Stimulated activated CD4-positive, alpha-beta T cell treated with anti-CD3 and anti-CD28 coated beads, Interleukin-4, amount 100 ng/mL, for 48 hours (primary cell): Measurements from ENCODE around the gene FOSL1.
A peak's percentile ranks its signal among the peaks of the same experiment; 100 is the strongest.

Source experiments
- DNase-seq, 2 donors: peaks; one replicate each; pipeline ENCODE4 v3.0.0-alpha.2; 2020; ENCODE audit warnings: low read depth in 2 of 2

FOSL1 gene

DNA sequence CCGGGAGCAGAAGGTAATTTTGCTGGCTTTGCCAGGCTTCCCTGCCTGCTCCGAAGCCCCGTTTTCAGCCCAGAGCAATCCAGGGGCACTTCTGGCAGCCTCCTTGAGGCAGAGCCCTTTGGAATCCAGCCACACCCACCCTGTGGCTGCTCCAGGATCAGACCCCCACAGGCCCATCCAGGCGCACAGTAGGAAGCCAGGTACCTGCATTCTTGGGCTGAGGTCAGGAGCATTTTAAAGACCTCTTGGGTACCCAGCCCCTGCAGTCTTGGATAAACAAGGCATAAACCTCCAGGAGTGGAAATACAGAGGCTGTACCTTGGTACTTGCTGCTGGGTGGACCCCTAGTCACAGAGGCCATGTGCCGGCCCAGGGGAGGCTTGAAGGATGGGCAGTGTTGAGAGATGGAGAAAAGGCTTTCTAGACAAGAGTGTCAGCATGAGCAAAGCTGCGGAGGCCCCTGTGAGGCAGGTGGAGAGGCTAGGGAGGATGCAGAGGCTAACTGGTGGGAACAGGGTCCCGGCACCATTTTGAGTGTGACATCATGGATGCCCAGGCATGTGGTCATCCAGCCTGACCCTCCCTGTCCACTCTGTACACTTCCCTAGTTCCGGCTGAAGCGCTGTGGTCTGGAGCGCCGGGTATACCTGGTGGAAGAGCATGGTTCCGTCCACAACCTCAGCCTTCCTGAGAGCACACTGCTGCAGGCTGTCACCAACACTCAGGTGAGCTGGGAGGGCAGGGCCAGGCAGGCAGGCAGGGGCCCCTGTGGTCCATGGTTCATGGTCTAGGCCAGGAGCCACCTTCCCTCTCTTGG lies 36.1 kb downstream of the FOSL1 start:
- no peak for DNase-seq

DNA sequence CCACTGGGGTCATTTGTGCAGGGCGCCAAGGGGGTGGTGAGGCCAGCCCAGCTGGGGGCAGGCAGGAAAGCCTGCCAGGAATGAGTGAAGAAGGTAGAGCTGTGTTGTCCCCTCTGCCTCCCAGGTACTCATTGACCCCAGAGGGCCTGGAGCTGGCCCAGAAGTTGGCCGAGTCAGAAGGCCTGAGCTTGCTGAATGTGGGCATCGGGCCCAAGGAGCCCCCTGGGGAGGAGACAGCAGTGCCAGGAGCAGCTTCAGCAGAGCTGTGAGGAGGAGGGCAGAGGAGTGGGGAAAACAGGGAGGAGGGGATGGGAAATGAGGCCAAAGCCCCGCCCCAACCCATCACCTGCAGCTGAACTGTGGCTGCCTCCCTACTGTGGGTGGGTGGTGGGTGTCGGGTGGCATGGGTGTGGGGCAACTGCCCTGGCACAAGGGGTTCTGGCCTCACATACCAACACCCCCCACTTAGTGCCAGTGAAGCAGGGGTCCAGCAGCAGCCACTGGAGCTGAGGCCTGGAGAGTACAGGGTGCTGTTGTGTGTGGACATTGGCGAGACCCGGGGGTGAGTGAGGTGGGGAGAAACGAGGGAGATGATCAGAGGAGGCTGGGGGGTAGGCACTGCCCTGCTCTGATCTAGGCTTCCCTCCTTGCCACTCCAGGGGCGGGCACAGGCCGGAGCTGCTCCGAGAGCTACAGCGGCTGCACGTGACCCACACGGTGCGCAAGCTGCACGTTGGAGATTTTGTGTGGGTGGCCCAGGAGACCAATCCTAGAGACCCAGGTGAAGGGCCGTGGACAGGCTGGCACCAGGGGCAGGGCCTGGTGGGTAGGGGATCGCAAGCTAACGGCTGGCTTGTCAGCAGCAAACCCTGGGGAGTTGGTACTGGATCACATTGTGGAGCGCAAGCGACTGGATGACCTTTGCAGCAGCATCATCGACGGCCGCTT lies 37.0 kb downstream of the FOSL1 start:
- no peak for DNase-seq

DNA sequence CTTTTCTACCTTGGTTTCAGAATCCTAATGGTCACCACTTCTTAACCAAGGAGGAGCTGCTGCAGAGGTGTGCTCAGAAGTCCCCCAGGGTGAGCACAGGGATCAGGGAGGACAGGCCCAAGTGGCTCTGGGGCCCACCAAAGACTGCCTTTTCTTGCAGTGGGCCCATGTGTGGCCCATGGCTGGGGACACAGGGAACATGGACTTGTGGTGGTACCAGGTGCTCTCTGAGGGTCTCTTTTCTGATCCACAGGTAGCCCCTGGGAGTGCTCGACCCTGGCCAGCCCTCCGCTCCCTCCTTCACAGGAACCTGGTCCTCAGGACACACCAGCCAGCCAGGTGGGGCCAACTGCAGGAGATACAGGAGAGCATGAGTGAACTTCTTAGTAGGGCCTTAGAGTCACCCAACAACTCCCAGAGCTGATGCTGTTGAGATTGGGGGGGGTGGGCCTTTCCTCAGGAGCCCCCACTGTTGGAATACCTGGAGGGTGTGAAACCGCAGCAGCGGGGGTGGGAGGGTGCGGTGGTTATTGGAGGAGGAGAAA lies 37.9 kb downstream of the FOSL1 start:
- DNase-seq, result no peak

DNA sequence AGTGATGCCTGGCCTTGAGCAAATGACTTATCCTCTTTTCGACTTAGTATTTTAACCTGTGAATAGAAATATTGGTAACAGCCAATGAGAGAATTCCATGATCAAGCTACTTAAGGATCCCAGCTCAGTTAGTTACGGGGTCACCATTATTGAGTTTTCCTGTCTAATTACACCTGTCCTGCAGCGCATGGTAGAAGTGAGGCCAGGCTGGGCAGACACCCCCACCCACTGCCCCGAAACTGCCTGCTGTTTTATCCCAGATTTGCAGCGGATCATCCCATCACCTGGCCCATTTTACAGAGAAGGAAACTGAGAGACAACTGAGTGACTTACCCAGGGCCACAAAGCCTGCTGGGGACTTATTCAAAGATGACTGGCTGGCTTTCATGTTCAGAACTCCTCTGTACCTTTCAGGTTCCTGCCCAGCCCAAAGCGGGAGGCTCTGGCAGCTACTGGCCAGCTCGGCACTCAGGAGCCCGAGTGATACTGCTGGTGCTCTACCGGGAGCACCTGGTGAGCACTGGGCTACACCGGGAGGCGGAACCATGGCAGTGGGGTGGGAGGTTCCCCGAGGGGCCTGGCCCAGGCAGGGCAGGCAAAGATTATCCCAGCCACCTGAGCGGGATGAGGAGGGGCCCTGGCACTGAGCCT lies 38.5 kb downstream of the FOSL1 start:
- DNase-seq, result no peak

DNA sequence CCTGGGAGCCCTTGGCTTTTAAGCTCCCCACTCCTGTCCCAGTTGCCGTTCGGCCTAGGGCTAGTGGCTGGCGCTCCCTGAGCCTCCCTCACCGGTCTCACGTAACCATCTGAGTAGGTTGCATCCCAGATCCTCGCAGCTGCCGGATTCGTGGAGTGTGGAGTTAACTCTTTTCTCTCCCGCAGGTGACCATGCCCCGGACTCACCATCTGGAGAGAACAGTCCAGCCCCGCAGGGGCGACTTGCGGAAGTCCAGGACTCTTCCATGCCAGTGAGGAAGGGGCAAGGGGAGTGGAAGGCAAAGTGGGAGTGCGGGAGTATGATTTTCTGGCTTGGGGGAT lies 39.1 kb downstream of the FOSL1 start:
- no peak for DNase-seq

DNA sequence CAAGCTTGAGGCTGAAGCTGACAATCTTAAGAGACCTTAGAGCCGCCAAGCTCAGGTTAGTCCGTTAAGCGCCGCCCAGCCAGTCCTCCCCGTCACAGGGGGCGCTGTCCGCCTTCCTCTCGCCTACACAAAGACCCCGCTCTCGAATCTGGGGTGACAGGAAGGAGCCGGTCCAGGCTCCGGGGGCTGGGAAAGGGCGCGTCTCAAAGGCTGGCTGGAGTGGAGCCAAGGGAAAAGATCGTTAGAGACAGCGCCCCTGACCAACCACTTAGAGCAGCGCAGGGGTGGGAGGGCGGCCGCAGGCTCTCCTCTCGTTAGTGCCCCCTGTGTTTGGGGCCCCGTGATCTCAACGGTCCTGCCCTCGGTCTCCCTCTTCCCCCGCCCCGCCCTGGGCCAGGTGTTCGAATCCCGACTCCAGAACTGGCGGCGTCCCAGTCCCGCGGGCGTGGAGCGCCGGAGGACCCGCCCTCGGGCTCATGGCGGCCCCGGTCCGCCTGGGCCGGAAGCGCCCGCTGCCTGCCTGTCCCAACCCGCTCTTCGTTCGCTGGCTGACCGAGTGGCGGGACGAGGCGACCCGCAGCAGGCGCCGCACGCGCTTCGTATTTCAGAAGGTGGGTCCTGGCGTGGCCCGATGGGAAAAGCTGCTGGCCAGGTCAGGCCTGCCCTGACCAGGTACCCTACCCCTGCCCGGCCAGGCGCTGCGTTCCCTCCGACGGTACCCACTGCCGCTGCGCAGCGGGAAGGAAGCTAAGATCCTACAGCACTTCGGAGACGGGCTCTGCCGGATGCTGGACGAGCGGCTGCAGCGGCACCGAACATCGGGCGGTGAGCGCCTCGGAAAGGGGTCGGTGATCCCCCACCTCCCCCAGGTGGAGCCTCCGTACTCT lies 39.7 kb downstream of the FOSL1 start, which contains the start of gene MUS81:
Gene MUS81 (plus strand): TSS at position 156 of the 887 bp plus-strand sequence. CDS start 321 bp downstream, at position 477.
- DNase-seq, result peak; percentile 94 to 95

DNA sequence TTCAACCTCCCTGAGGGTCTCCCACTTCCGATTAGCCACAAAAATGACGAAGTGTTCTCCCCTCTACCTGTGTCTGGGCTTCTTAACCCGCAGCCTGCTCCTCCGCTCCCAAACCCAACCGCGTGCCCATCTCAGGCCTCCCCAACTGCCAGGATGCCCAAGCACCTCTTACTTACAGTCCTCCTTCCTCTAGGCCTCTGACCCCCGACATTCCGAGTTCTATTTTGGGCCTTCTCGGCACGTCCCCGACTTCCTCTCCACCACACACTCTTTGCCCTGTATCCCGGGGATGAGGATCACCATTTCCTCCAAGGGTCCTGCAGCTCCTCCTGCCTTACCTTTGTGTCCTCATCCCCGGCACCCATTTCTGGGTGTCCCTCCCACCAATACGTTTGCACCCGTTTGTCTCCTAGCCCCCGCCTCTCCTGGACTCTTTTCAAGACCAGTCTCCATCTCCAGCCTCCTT lies 40.3 kb downstream of the FOSL1 start:
- DNase-seq, result peak in 1 of 2 donors; percentile 41

DNA sequence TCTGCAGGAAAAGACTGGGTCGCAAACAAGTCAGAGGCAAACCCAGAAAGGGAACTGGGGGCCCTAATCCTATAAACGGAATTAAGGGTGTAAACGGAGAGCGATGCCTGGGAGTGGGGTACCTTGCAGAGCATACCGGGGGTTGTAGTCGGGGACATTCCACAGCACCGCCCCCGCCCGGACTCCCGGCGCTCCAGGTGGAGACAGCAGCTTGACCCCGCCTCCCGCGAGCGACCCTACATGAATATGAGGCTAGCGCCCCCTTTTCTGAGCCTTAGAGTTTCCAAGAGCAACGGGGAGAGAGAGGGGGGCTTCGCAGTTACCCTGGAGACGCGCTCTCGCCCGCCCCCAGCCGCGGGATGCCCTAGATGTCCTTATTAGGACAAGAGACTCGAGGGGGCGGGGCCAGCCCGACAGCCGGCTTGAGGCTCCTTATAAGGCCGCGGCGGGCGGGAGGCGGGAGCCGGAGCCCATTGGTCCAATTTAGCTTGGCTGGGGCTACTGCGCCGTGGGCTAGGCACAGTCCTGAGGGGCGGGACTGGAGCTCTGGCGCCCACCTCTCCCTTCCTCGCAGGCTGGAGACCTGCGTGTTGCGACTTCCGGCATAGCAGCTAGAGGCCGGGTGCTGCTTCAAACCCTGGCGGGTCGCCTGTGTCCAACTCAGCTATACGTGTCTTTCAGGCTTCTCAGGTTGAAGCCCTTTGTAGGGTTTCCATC lies 40.9 kb downstream of the FOSL1 start:
- peak; percentile 97 to 99 for DNase-seq

DNA sequence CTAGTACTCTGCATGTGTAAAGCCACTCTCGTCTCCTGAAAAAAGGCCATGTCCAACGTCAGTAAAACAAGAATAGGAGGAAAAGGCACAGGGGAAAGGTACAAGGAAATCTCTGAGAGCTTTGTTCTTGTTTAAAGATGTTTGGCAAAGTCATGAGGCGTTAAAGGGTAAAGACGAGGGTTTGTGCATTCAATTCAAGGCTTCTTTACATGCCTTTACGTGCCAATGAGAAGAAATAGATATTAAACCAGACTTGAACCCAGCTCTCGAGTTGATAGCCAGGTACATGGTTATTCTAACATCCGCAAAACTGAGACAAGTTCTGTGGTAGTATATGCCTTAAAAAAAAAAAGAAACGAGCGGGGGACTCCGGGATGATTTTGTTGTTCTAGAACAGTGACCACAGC lies 41.5 kb downstream of the FOSL1 start:
- DNase-seq, result no peak

DNA sequence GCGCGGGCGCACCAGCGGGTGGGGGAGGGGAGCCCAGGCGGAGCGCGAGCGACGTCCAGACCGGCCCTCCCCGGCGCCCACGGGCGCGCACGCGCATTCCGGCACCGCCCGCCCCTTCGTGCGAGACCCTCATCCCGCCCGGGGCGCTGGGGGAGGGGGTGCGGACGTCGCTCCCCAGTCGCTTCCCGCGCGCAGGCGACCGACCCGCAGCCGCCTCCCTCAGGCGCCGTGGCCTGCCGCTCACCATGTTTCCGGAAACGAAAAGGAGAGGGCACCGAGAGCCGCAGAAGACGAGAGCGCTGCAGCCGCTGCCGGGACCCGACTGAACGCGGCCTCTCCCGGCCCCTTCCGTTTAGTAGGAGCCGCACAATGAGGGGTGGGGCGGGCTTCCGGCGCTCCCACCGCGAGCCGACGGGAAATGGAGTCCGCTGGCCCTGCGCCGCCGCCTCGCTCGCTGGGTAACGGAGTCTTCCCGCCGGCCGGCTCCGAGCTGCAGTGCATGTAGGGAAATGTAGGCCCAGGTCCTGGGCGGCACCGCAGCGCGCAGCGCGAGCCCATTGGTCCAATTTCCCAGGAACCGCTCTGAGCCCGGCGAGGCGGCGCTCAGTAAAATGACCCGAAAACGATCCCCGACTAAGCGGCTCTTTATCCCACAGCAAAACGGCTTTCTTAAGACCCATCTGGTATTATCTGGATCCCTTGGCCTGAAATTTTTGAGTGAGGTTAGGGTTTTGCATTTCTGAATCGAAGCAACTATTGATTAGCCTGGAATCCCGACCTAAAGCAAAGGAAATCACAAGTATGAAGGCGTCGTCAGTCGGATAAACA lies 42.1 kb downstream of the FOSL1 start, which contains the start of gene CFL1:
Gene CFL1 (minus strand): TSS at position 328 of the 828 bp plus-strand sequence. CDS start 81 bp downstream, at position 247.
- DNase-seq, result peak; percentile 95 to 97

DNA sequence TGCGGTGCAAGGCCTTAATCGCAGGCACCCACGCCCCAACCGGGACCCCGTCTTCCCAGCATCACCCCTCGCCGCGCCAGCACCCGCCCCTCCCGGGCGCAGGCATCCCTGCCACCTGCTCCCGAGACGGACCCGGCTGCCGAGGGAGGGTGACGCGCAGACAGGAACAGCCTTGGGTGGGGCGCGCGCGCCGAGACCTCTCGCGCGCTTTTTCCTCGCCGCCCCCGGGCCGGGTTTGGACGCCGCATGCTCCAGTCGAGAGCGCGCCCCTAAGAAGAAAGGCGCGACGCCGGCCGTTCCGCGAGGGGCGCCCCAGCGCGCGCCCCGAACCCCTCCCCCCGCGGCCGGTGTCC lies 42.7 kb downstream of the FOSL1 start:
- DNase-seq, result peak in 1 of 2 donors; percentile 54

DNA sequence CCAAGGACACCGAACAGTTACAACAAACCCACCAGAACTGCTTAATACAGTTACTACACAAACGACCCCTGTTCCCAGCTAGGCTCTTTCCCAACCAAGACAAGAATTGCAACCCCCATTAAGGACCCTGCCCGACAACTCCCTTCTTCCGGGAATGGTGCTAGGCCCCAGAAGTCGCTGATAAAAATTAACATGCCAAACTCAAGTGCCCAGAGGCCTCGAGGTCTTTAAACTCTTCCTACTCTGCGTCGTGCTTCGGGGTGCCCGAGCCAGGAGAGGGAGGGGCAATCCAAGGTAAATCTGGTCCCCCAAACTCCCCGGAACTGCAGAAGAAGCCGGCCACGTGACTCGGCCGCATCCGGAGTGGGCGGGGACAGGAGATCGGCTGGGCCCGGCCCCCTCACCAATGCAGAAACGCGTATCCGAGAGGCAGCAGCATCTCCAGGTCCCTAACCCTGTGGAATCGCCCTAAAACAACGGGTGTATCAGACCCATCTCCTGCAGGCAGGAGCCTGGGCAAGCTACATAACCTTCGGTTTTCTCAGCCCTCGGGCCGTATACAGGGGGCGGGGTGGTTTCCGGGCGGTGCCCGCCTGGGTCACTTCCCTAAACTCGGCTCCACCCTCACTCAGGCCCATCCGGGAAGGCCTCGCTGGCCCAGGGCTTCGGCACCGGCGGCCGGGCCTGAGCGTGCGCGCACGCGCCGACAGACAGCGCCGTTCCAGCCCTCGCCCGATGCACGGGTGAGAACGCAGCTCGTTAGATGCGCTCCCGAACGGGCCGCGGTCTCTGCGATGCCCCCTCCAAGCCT lies 43.3 kb downstream of the FOSL1 start:
- DNase-seq, result peak; percentile 75 to 82

DNA sequence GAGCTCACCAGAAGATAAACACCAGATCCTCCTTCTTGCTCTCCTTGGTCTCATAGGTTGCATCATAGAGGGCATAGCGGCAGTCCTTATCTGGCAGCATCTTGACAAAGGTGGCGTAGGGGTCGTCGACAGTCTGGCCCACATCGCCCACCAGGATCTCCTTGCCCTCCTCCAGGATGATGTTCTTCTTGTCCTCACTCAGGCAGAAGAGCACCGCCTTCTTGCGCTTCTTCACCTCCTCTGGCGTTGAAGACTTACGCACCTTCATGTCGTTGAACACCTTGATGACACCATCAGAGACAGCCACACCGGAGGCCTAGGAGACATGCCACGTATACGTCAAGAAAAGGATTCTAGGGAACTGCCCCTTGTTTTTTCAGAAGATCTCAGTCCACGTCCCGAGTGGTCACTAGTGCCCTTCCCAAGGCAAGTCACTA lies 44.2 kb downstream of the FOSL1 start:
- no peak for DNase-seq

DNA sequence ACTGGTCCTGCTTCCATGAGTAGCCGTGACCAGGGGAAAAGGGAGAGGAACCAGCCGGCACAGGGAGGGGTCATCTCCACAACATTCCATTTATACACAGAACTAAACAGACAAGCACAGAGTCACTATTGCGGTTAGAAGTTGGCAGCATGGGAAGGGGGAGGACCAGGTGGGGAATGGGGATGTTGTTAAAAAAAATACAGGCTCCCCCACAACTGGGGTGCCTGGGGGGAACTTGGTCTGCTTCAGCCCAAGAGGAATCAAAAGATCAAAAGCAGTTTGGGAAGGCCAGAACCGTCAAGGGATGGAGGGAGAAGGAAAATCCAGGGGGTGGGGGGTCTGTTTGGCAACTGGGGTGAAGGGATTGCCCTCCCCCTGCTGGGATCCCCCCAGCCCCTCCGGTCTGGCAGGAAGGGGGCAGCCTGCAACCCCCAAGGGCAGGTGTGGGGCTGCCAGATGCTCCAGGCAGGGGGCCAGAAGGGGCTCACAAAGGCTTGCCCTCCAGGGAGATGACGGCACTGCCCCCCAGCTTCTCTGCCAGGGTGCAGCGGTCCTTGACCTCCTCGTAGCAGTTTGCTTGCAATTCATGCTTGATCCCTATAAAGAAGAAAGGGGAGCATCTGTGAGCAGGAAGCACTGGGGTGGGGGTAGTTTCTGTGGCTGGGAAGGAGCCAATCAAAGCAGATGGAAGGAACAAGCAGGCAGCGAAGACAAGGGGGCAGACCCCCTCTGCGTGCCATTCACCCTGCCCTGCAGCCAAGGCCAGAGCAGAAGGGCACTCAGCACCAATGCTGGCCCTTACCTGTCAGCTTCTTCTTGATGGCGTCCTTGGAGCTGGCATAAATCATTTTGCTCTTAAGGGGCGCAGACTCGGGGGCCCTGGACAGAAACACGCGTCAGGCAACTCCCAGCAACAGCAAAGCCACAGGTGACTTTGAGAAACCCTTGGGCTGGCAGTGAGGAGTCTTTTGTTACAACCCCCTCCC lies 45.0 kb downstream of the FOSL1 start:
- no peak for DNase-seq

DNA sequence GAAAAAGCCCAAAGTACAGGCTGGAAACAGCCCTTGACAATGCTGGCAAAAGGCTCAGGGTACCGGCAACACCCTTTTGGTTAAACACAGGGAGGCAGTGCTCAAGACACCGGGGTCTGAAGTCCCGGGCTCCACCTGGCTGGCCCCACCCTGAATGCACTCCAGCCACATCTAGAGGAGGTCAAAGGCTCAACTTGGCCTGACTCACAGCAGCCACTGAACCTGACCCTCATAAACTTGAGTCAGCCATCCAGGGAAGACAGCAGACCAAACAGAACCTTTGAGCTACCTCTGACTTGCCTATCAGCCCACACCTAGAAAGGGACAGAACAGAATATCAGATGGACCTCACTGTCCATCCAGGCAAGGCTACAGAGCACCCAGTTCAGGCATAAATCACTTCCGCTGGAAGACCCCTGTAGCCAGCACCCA lies 46.0 kb downstream of the FOSL1 start:
- DNase-seq, result no peak

DNA sequence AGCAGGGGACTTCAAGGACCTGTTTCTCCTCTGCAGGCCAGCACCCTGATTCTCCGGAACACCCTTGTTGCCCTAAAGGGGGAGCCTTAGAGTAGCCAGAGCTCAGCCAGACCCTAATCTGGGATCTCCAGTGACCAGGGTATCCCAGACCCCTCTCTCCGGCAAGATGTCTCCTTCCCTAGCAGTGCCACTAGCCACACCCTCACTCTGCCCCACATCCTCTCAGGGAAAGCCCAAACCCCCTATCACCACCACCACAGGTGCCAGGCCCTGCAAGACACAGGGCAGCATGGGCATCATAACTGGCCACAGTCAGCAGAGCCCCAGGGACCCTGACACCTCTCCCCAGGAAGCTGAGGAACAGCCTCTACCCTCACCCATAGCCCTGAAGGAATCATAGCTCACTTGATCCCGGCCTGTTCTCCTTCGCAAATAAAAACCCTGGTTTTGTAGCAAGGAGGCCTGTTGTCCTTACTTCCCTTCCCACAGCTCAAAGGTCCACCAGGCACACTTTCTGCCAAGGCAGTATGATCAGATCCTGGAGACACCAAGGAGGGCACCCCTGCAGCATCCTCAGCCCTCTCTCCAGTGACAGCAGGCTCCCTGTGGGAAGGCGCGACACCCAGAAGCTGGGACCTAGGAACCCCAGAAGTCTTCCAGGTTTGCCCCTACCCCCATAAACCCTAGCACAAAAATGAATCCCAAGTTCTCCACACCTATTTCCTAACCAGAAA lies 46.8 kb downstream of the FOSL1 start:
- DNase-seq, result no peak
